Mesendoderm (in vitro differentiated cells): ENCODE measurements around the gene CRYBA2.

Experiments
- DNase-seq: peaks from one replicate; pipeline ENCODE4 v3.0.0; 2013
- H2AK5ac ChIP-seq: 2 replicates; pipeline ENCODE4 v1.6.1; 2013; ENCODE audit warnings: low read length, inconsistent platforms
- H2BK120ac ChIP-seq: 2 replicates; pipeline ENCODE4 v1.6.1; 2013; ENCODE audit warnings: low read depth, mild to moderate bottlenecking, low read length, moderate library complexity, mixed read lengths
- H2BK15ac ChIP-seq: replicated peaks from 2 replicates; pipeline ENCODE4 v1.6.1; 2013; ENCODE audit warnings: low read depth, mild to moderate bottlenecking, moderate library complexity
- H2BK5ac ChIP-seq: 2 replicates; pipeline ENCODE4 v1.6.1; 2013; ENCODE audit warnings: low read length, inconsistent platforms
- H3K18ac ChIP-seq: 2 replicates; pipeline ENCODE4 v1.6.1; 2013; ENCODE audit warnings: mild to moderate bottlenecking, low read length, mixed read lengths
- H3K23ac ChIP-seq: one replicate; pipeline ENCODE4 v1.6.1; 2013; ENCODE audit warnings: low read length
- H3K27ac ChIP-seq: 2 replicates; pipeline ENCODE4 v1.5.1; 2013; ENCODE audit warnings: low read depth, mild to moderate bottlenecking, inconsistent platforms, low read length, moderate library complexity
- H3K27me3 ChIP-seq: 2 replicates; pipeline ENCODE4 v1.6.1; 2013; ENCODE audit warnings: low read length, control low read depth, mild to moderate bottlenecking, inconsistent platforms; ENCODE audit not compliant: insufficient read depth, poor library complexity
- H3K36me3 ChIP-seq: 2 replicates; pipeline ENCODE4 v1.6.1; 2013; ENCODE audit warnings: low read length, inconsistent platforms; ENCODE audit not compliant: control insufficient read depth, insufficient read depth
- H3K4ac ChIP-seq: one replicate; pipeline ENCODE4 v1.6.1; 2013; ENCODE audit warnings: low read depth, mild to moderate bottlenecking, low read length, moderate library complexity
- H3K4me1 ChIP-seq: 2 replicates; pipeline ENCODE4 v1.6.1; 2013; ENCODE audit warnings: low read depth, low read length, inconsistent platforms; ENCODE audit not compliant: control insufficient read depth
- H3K4me2 ChIP-seq: 2 replicates; pipeline ENCODE4 v1.6.1; 2013; ENCODE audit warnings: low read length
- H3K4me3 ChIP-seq: 2 replicates; pipeline ENCODE4 v1.5.1; 2013; ENCODE audit warnings: mild to moderate bottlenecking, low read length
- H3K56ac ChIP-seq: one replicate; pipeline ENCODE4 v1.6.1; 2013; ENCODE audit warnings: low read length
- H3K79me1 ChIP-seq: 2 replicates; pipeline ENCODE4 v1.6.1; 2013; ENCODE audit warnings: low read length, inconsistent platforms
- H3K79me2 ChIP-seq: 2 replicates; pipeline ENCODE4 v1.6.1; 2013; ENCODE audit warnings: mild to moderate bottlenecking, low read length; ENCODE audit not compliant: control insufficient read depth, insufficient read depth
- H3K9ac ChIP-seq: 2 replicates; pipeline ENCODE4 v1.6.1; 2013; ENCODE audit warnings: low read length, inconsistent platforms
- H4K5ac ChIP-seq: one replicate; pipeline ENCODE4 v1.6.1; 2013; ENCODE audit warnings: low read length
- H4K8ac ChIP-seq: one replicate; pipeline ENCODE4 v1.6.1; 2013; ENCODE audit warnings: low read depth, mild to moderate bottlenecking, control low read depth, low read length, moderate library complexity
- WGBS: extraction: QIAGEN DNeasy Blood & Tissue Kit; methylation state at CpG from one replicate; pipeline ENCODE4 v1.1.7; 2013; ENCODE audit warnings: low lambda C conversion rate, missing lambda C conversion rate; ENCODE audit not compliant: insufficient coverage; ENCODE audit errors: extremely low coverage; 5-methylcytosine and 5-hydroxymethylcytosine counted together

CRYBA2 gene

DNA sequence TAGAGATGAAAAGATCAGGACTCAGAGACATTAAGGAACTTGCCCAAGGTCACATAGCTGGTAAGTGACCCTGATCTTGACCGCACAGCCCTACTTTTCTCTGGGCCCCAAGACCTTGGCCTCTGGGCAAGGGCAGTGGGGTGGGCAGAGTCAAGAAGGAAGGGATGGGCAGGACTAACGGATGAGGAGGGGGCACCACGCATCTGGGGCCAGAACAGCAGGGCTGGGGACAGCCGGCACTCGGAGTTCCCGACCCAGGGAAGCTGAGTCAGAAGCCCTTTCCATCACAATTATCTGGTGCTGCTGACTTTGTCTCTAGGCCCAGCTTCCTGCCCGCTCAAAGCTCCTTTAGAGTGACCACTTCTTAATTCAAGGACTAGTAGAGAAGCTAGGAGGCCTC lies 33.7 kb upstream of the CRYBA2 start:
- H3K27ac ChIP-seq, result no peak overlapping the region
- H3K56ac ChIP-seq, result no peak overlapping the region
- H3K79me2 ChIP-seq, result no peaks in the 10 kb centered on the region
- DNase-seq, result no peak
- no peaks in the 10 kb centered on the region for H3K4me1 ChIP-seq
- no peak overlapping the region for H3K4ac ChIP-seq
- H4K5ac ChIP-seq, result no peak overlapping the region
- no peak overlapping the region for H3K4me3 ChIP-seq
- H3K27me3 ChIP-seq, result no peaks in the 10 kb centered on the region
- H3K9ac ChIP-seq, result no peak overlapping the region
- no peaks in the 10 kb centered on the region for H3K36me3 ChIP-seq
- no peaks in the 10 kb centered on the region for H3K79me1 ChIP-seq
- H2BK5ac ChIP-seq, result no peak overlapping the region
- no peak overlapping the region for H2AK5ac ChIP-seq
- H4K8ac ChIP-seq, result no peak overlapping the region
- no peak overlapping the region for H2BK120ac ChIP-seq
- no peak overlapping the region for H3K23ac ChIP-seq
- no peak overlapping the region for H3K18ac ChIP-seq
- H3K4me2 ChIP-seq, result no peak overlapping the region
- H2BK15ac ChIP-seq, result no peak overlapping the region
- no CpG with 5 or more reads among the region's 7 CpGs for WGBS

GRCh38 chr2:219025637-219026585 lies 32.7 kb upstream of the CRYBA2 start:
- H2BK15ac ChIP-seq, result no peak overlapping the region
- H3K27ac ChIP-seq, result no peak overlapping the region
- H3K79me1 ChIP-seq, result no peaks in the 10 kb centered on the region
- no peak overlapping the region for H4K8ac ChIP-seq
- no peak overlapping the region for H3K56ac ChIP-seq
- no peaks in the 10 kb centered on the region for H3K27me3 ChIP-seq
- no peak overlapping the region for H3K9ac ChIP-seq
- H3K4ac ChIP-seq, result no peak overlapping the region
- H3K4me2 ChIP-seq, result no peak overlapping the region
- no peaks in the 10 kb centered on the region for H3K36me3 ChIP-seq
- no peak overlapping the region for H4K5ac ChIP-seq
- no peak overlapping the region for H3K18ac ChIP-seq
- no peak overlapping the region for H3K4me3 ChIP-seq
- H3K79me2 ChIP-seq, result no peaks in the 10 kb centered on the region
- no peak for DNase-seq
- H2BK120ac ChIP-seq, result no peak overlapping the region
- no peak overlapping the region for H3K23ac ChIP-seq
- no peaks in the 10 kb centered on the region for H3K4me1 ChIP-seq
- H2AK5ac ChIP-seq, result no peak overlapping the region
- no CpG with 5 or more reads among the region's 18 CpGs for WGBS
- H2BK5ac ChIP-seq, result no peak overlapping the region

GRCh38 chr2:219024059-219024458 lies 30.8 kb upstream of the CRYBA2 start:
- WGBS, result no CpG with 5 or more reads among the region's 11 CpGs
- no peak overlapping the region for H4K5ac ChIP-seq

DNA sequence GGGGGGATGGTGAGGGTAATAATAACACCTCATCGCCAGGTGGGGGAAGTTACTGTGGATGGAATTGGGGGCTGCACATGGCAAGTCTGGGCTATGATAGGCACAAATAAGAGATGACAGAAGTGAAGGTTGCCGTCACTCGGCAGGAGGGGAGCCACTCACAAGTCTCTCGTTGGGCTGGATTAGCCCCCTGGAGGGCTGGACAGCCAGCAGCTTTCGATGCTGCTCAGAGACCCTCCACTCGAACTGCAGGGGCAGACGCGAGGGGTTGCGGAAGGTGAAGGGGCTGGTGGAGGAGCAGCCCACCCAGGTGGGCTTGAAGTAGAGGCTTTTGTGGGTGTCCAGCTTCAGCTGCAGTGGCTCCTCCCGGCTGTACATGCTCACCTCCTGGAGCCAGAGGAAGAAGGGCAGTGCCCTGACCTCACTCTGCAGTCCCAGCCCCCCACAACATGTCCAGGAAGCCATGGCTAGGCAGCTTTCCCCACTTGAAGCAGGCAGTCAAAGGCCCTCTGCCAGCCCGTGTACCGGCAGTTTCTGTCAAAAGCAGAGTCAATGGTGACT lies 29.9 kb upstream of the CRYBA2 start:
- Histone ChIP-seq H3K4me3 (no peak overlapping the region), H4K5ac (no peak overlapping the region), H3K18ac (no peak overlapping the region), H3K27me3 (no peaks in the 10 kb centered on the region), H2AK5ac (no peak overlapping the region), H3K36me3 (no peaks in the 10 kb centered on the region), H3K4me2 (no peak overlapping the region), H3K79me2 (no peaks in the 10 kb centered on the region), H3K27ac (no peak overlapping the region), H2BK120ac (no peak overlapping the region), H3K79me1 (no peaks in the 10 kb centered on the region), H3K23ac (no peak overlapping the region), H3K9ac (no peak overlapping the region), H2BK5ac (no peak overlapping the region), H3K4ac (no peak overlapping the region), H3K4me1 (no peaks in the 10 kb centered on the region), H3K56ac (no peak overlapping the region), H2BK15ac (no peak overlapping the region), H4K8ac (no peak overlapping the region)
- no peak for DNase-seq
- WGBS, result no CpG with 5 or more reads among the region's 12 CpGs

More at GRCh38 chr2:219024059-219024458, 30.8 kb upstream of the CRYBA2 start:
- Histone ChIP-seq H2BK15ac (no peak overlapping the region), H3K18ac (no peak overlapping the region), H3K4me3 (no peak overlapping the region), H3K27me3 (no peaks in the 10 kb centered on the region), H3K27ac (no peak overlapping the region), H2BK120ac (no peak overlapping the region), H2BK5ac (no peak overlapping the region), H4K8ac (no peak overlapping the region), H3K23ac (no peak overlapping the region), H3K36me3 (no peaks in the 10 kb centered on the region), H3K79me2 (no peaks in the 10 kb centered on the region), H3K9ac (no peak overlapping the region), H3K4me2 (no peak overlapping the region), H3K79me1 (no peaks in the 10 kb centered on the region), H3K4ac (no peak overlapping the region), H3K56ac (no peak overlapping the region), H3K4me1 (no peaks in the 10 kb centered on the region), H2AK5ac (no peak overlapping the region)
- DNase-seq, result no peak

DNA sequence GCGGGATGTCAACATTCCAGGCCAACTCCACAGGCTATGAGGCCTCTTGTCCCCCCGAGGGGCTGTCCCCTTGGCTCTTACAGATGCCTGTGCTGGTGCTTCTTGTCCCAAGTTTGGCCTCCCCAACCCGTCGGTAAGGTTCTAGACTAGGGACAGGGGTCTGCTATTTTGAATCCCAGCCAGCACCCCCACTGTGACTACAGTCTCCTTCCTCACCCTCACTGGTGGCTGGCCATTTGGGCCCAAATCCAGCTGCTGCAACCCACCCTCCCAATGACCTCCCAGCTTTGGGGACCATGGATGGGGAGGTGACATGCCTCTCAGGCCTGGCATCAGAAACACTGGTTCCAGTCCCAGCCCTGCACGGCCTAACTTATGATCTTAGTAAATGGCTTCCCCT lies 29.4 kb upstream of the CRYBA2 start:
- Histone ChIP-seq H2AK5ac (no peak overlapping the region), H3K4me2 (no peak overlapping the region), H3K9ac (no peak overlapping the region), H3K4me1 (no peaks in the 10 kb centered on the region), H3K4me3 (no peak overlapping the region), H3K4ac (no peak overlapping the region), H4K8ac (no peak overlapping the region), H3K36me3 (no peaks in the 10 kb centered on the region), H3K56ac (no peak overlapping the region), H3K23ac (no peak overlapping the region), H3K79me1 (no peaks in the 10 kb centered on the region), H2BK120ac (no peak overlapping the region), H2BK5ac (no peak overlapping the region), H4K5ac (no peak overlapping the region), H2BK15ac (no peak overlapping the region), H3K27ac (no peak overlapping the region), H3K79me2 (no peaks in the 10 kb centered on the region), H3K27me3 (no peaks in the 10 kb centered on the region), H3K18ac (no peak overlapping the region)
- no CpG with 5 or more reads among the region's 5 CpGs for WGBS
- DNase-seq, result no peak
